HepG2 (cell line): ENCODE data around the gene AP4M1. TPM values are rescaled to one million over a fixed set of nuclear protein-coding genes. Genes with fewer than 3 reads are reported as not detected.

Experiments used
- ATAC-seq: fragments of 200-7000 bp; cut with Tn5 transposase; 3 replicates; pipeline ENCODE4 v1.9.1; 2020; ENCODE audit warnings: mild to moderate bottlenecking, moderate library complexity
- Bru-seq: library from RNA; stranded (reverse); fragments of 400-500 nt; gene quantifications from one replicate; lab custom pipeline; 2021; lab: Mats Ljungman, UMichigan
- BruChase-seq, 2 experiments: library from RNA; stranded (reverse); fragments of 400-500 nt; gene quantifications; one replicate each; lab custom pipeline; 2021; lab: Mats Ljungman, UMichigan
- BruUV-seq: library from RNA; stranded (reverse); fragments of 400-500 nt; replicated peaks from 2 replicates; lab custom pipeline; 2021; lab: Mats Ljungman, UMichigan
- CTCF ChIA-PET: fragments of 300-600 bp; formaldehyde crosslinking; extraction: SDS; loops from one replicate; lab custom pipeline; 2021; ENCODE audit warnings: low total read pairs, inconsistent platforms, low intra/inter-chr PET ratio; lab: Yijun Ruan, JAX
- POLR2A ChIA-PET: fragments of 350-600 bp; sonication (Branson Sonifier 250); formaldehyde crosslinking; loops from one replicate; lab custom pipeline; 2020; ENCODE audit warnings: antibody characterized with exemption, inconsistent platforms; lab: Yijun Ruan, JAX
- DNase-seq: peaks from one replicate; pipeline ENCODE4 v3.0.0-alpha.2; 2015; ENCODE audit warnings: low spot score
- FAIRE-seq: peaks from 3 replicates; lab custom pipeline; 2011; peaks lifted over from hg19 to GRCh38; lab: Jason Lieb, UNC
- H2AFZ ChIP-seq: one replicate; pipeline ENCODE4 v1.6.1; 2011; ENCODE audit warnings: low read length, inconsistent platforms
- H3K27ac ChIP-seq: fragments of 300-600 bp; 3 replicates; pipeline ENCODE4 v1.8.0; 2011; ENCODE audit warnings: mixed run types, mild to moderate bottlenecking, mixed read lengths, low read length, inconsistent platforms; ENCODE audit not compliant: insufficient read depth; ENCODE audit errors: extremely low read length
- H3K27me3 ChIP-seq, 2 experiments: fragments of 200-600 bp in 1 of 2; 2 replicates in 1 of 2; 3 replicates in 1 of 2; pipeline versions ENCODE4 v1.6.0 to v1.8.0; 2011; ENCODE audit warnings: low read length in 2 of 2, mild to moderate bottlenecking in 2 of 2, moderate library complexity in 2 of 2, inconsistent platforms in 1 of 2; ENCODE audit not compliant: insufficient read depth in 2 of 2, control insufficient read depth in 1 of 2
- H3K36me3 ChIP-seq, 2 experiments: fragments of 200-600 bp in 1 of 2; replicated peaks in 1 of 2; 2 replicates in 1 of 2; 3 replicates in 1 of 2; pipeline versions ENCODE4 v1.5.1 to v1.8.0; 2011; ENCODE audit warnings: low read length in 2 of 2, inconsistent platforms in 1 of 2; ENCODE audit not compliant: insufficient read depth in 2 of 2, control insufficient read depth in 1 of 2
- H3K4me1 ChIP-seq: 2 replicates; pipeline ENCODE4 v1.5.1; 2012; ENCODE audit warnings: low read length, inconsistent platforms; ENCODE audit not compliant: insufficient read depth
- H3K4me2 ChIP-seq: 2 replicates; pipeline ENCODE4 v1.6.0; 2011; ENCODE audit warnings: low read depth, low read length, inconsistent platforms
- H3K4me3 ChIP-seq, 3 experiments: fragments of 200-600 bp in 1 of 3; sonication (generic), shearing (Covaris generic) in 1 of 3; replicated peaks in 1 of 3; 2 replicates each; pipeline ENCODE4 v1.5.1; 2011 to 2016; ENCODE audit warnings: low read length in 3 of 3, inconsistent platforms in 2 of 3, low read depth in 2 of 3, mild to moderate bottlenecking in 2 of 3, control low read depth in 1 of 3, mixed read lengths in 1 of 3; ENCODE audit not compliant: insufficient read depth in 1 of 3
- H3K79me2 ChIP-seq: one replicate; pipeline ENCODE4 v1.6.1; 2011; ENCODE audit warnings: low read length, inconsistent platforms; ENCODE audit not compliant: insufficient read depth
- H3K9ac ChIP-seq: 2 replicates; pipeline ENCODE4 v1.6.0; 2011; ENCODE audit warnings: mild to moderate bottlenecking, low read depth, low read length, inconsistent platforms; ENCODE audit not compliant: insufficient read depth
- H3K9me3 ChIP-seq: 2 replicates; pipeline ENCODE4 v1.5.1; 2012; ENCODE audit warnings: mild to moderate bottlenecking, low read length
- H4K20me1 ChIP-seq: 2 replicates; pipeline ENCODE4 v1.6.0; 2011; ENCODE audit warnings: inconsistent platforms, mild to moderate bottlenecking, low read length, moderate library complexity; ENCODE audit not compliant: insufficient read depth
- AHR ChIP-seq: IDR thresholded peaks from 2 replicates; pipeline ENCODE4 v1.6.1; 2018; ENCODE audit warnings: missing genetic modification reagents, missing compliant biosample characterization
- ATF7-NPFF ChIP-seq: sonication (generic); formaldehyde crosslinking; IDR thresholded peaks from 2 replicates; pipeline ENCODE4 v1.8.1; 2023; ENCODE audit warnings: mild to moderate bottlenecking, low read depth, missing genetic modification reagents, moderate library complexity
- CEBPB ChIP-seq: IDR thresholded peaks from 2 replicates; pipeline ENCODE4 v1.6.1; 2011; ENCODE audit warnings: low read depth, low read length, improper control_type of control experiment, borderline replicate concordance
- CENPBD1 ChIP-seq: sonication (generic); formaldehyde crosslinking; IDR thresholded peaks from 2 replicates; pipeline ENCODE4 v1.8.0; 2022; ENCODE audit warnings: missing genetic modification reagents, low read depth, mild to moderate bottlenecking, borderline replicate concordance
- FOSL2 ChIP-seq: sonication (generic); formaldehyde crosslinking; IDR thresholded peaks from 2 replicates; pipeline ENCODE4 v1.4.0; 2020; ENCODE audit warnings: missing genetic modification reagents
- HNRNPH1 ChIP-seq: fragments of 200-400 bp; formaldehyde crosslinking; optimal IDR thresholded peaks from 2 replicates; pipeline ENCODE3; 2017; ENCODE audit warnings: mild to moderate bottlenecking, low read depth, low read length
- MYPOP ChIP-seq: sonication (generic); formaldehyde crosslinking; IDR thresholded peaks from 2 replicates; pipeline ENCODE4 v1.8.1; 2023; ENCODE audit warnings: mild to moderate bottlenecking, moderate library complexity, missing genetic modification reagents
- PBX2 ChIP-seq: IDR thresholded peaks from 2 replicates; pipeline ENCODE4 v1.6.1; 2016; ENCODE audit warnings: control low read depth
- SATB2 ChIP-seq: sonication (generic); formaldehyde crosslinking; IDR thresholded peaks from 2 replicates; pipeline ENCODE4 v1.5.0; 2020; ENCODE audit warnings: missing genetic modification reagents
- ZNF33A ChIP-seq: sonication (generic); formaldehyde crosslinking; IDR thresholded peaks from 2 replicates; pipeline ENCODE4 v1.5.1; 2020; ENCODE audit warnings: missing genetic modification reagents, mild to moderate bottlenecking, moderate library complexity, borderline replicate concordance
- ZNF614 ChIP-seq: IDR thresholded peaks from 2 replicates; pipeline ENCODE4 v1.6.1; 2018; ENCODE audit warnings: missing biosample characterization, missing genetic modification reagents, inconsistent platforms, borderline replicate concordance
- ZNF615 ChIP-seq: sonication (generic); formaldehyde crosslinking; IDR thresholded peaks from 2 replicates; pipeline ENCODE4 v1.5.0; 2020; ENCODE audit warnings: mild to moderate bottlenecking, missing genetic modification reagents, borderline replicate concordance
- ZNF790 ChIP-seq: sonication (generic); formaldehyde crosslinking; IDR thresholded peaks from 2 replicates; pipeline ENCODE4 v1.8.0; 2022; ENCODE audit warnings: missing genetic modification reagents, mild to moderate bottlenecking, borderline replicate concordance
- ZNF841 ChIP-seq: sonication (generic); formaldehyde crosslinking; IDR thresholded peaks from 2 replicates; pipeline ENCODE4 v1.8.1; 2023; ENCODE audit warnings: missing genetic modification reagents, borderline replicate concordance
- WGBS: methylation state at CpG from one replicate; pipeline ENCODE4 v1.1.6; 2017; ENCODE audit warnings: low lambda C conversion rate; 5-methylcytosine and 5-hydroxymethylcytosine counted together
- in situ Hi-C: cut with HindIII; loops from 2 replicates; pipeline ENCODE4 v1.10.0; 2017; ENCODE audit warnings: low pct_unique_long_range_greater_than_20kb; ENCODE audit not compliant: extremely low pct_ligation_motif_present
- intact Hi-C: fragments of 100-400 bp; cut with micrococcal nuclease; formaldehyde crosslinking; loops from one replicate; pipeline ENCODE4 v1.10.0; 2022; ENCODE audit not compliant: unreplicated experiment
- long read RNA-seq, 2 experiments: library from RNA in 1 of 2; library from polyadenylated mRNA in 1 of 2; stranded (forward) in 1 of 2; unstranded in 1 of 2; transcript quantifications; one replicate each; pipeline ENCODE4 v2.0.0, GENCODE V29; 2019 to 2022
- polyA minus RNA-seq, 3 experiments: library from RNA; depleted of rRNA, polyadenylated mRNA; stranded (reverse); fragments of >200 nt; gene quantifications; 2 replicates each; pipeline ENCODE4 v1.2.3, GENCODE V29; 2011; ENCODE audit warnings: low replicate concordance in 1 of 3
- polyA plus RNA-seq, 8 experiments: library from polyadenylated mRNA; depleted of rRNA in 3 of 8; stranded (reverse) in 7 of 8; unstranded in 1 of 8; fragments of >200 nt; fragmentation: Illumina TruSeq in 4 of 8; extraction: Trizol in 4 of 8; gene quantifications; 2 replicates each; pipeline versions ENCODE4 v1.2.1 to v1.2.3, GENCODE V29; 2011 to 2016; ENCODE audit warnings: low read depth in 4 of 8, missing spikeins in 1 of 8, mixed read lengths in 1 of 8; ENCODE audit not compliant: insufficient read depth in 1 of 8
- total RNA-seq, 5 experiments: library from RNA; depleted of rRNA; stranded (reverse); fragments of >200 nt; fragmentation: Illumina TruSeq; extraction: Trizol; gene quantifications; 2 replicates each; pipeline ENCODE4 v1.2.3, GENCODE V29; 2016; ENCODE audit warnings: low read depth in 1 of 5

The AP4M1 gene
- total RNA-seq (2016; rRNA removed; fragmentation: Illumina TruSeq; extraction: Trizol) (8.2 and 9.7 TPM in 2 replicates), polyA plus RNA-seq (2011; rRNA removed) (6.0 and 6.3 TPM in 2 replicates), polyA minus RNA-seq (2011; rRNA and poly(A)+ RNA removed; ENCODE audit: low replicate concordance) (10.8 and 17.7 TPM in 2 replicates), Bru-seq, nascent RNA (percentile 43 among the genes with signal in this experiment), BruChase-seq, experiment 1, labeled RNA remaining after a 6-hour chase (percentile 44 among the genes with signal in this experiment), BruChase-seq, experiment 2, labeled RNA remaining after a 2-hour chase (percentile 46 among the genes with signal in this experiment)
- total RNA-seq (2016; cell fraction: cytosol; rRNA removed; fragmentation: Illumina TruSeq; extraction: Trizol; ENCODE audit: low read depth): 4.1 and 5.3 TPM in 2 replicates
- 7.7 and 10.0 TPM in 2 replicates for total RNA-seq (2016; cell fraction: insoluble cytoplasmic fraction; rRNA removed; fragmentation: Illumina TruSeq; extraction: Trizol)
- total RNA-seq (2016; cell fraction: membrane; rRNA removed; fragmentation: Illumina TruSeq; extraction: Trizol): 5.6 and 6.2 TPM in 2 replicates
- total RNA-seq (2016; cell fraction: nucleus; rRNA removed; fragmentation: Illumina TruSeq; extraction: Trizol): 5.9 and 11.5 TPM in 2 replicates
- 3.9 and 4.9 TPM in 2 replicates for polyA plus RNA-seq (2011; cell fraction: cytosol; rRNA removed)
- polyA plus RNA-seq (2011; cell fraction: nucleus; rRNA removed): 11.1 and 15.0 TPM in 2 replicates
- 4.9 and 5.0 TPM in 2 replicates for polyA plus RNA-seq (2012)
- polyA plus RNA-seq (2016; cell fraction: cytosol; fragmentation: Illumina TruSeq; extraction: Trizol; ENCODE audit: low read depth): 2.8 and 2.9 TPM in 2 replicates
- polyA plus RNA-seq (2016; cell fraction: insoluble cytoplasmic fraction; fragmentation: Illumina TruSeq; extraction: Trizol; ENCODE audit: low read depth): 5.9 and 7.7 TPM in 2 replicates
- 3.9 and 4.1 TPM in 2 replicates for polyA plus RNA-seq (2016; cell fraction: membrane; fragmentation: Illumina TruSeq; extraction: Trizol; ENCODE audit: low read depth)
- polyA plus RNA-seq (2016; cell fraction: nucleus; fragmentation: Illumina TruSeq; extraction: Trizol; ENCODE audit: insufficient read depth, low read depth): 13.0 and 18.6 TPM in 2 replicates
- polyA minus RNA-seq (2011; cell fraction: cytosol; rRNA and poly(A)+ RNA removed): 3.0 and 5.2 TPM in 2 replicates
- polyA minus RNA-seq (2011; cell fraction: nucleus; rRNA and poly(A)+ RNA removed): 6.7 and 7.2 TPM in 2 replicates
- long read RNA-seq, experiment 1, transcript AP4M1-201 (15 exons, 1,817 nt): major isoform, 6 of 8 reads
- long read RNA-seq, experiment 1, partial matches to known transcripts: 1 of 8 reads
- long read RNA-seq, experiment 1, other reads (novel, unspliced or antisense): 1 of 8 reads
- long read RNA-seq, experiment 2, transcript AP4M1-201 (15 exons, 1,817 nt): major isoform, 5 of 15 reads
- long read RNA-seq, experiment 2, partial matches to known transcripts: 1 of 15 reads
- long read RNA-seq, experiment 2, other reads (novel, unspliced or antisense): 8 of 15 reads

GRCh38 chr7:100101016-100101862 lies at the start of gene AP4M1, which contains the start of gene MCM7:
AP4M1 (plus strand) TSS chr7:100101643; CDS start chr7:100101715, 72 bp downstream.
MCM7 (minus strand) TSS chr7:100101397; CDS start chr7:100101294, 103 bp downstream.
- peak within 1 kb of the TSS; percentile 95 for H3K27ac ChIP-seq
- peak; percentile 9; the same call in 1 of the 2 replicates for TF ChIP-seq MYPOP
- TF ChIP-seq ZNF615 (CRISPR knock-in tag): no peak; the same call in 1 of the 2 replicates
- no peak; the same call in 1 of the 2 replicates for TF ChIP-seq FOSL2 (CRISPR knock-in tag)
- no peak for TF ChIP-seq AHR
- no peak for TF ChIP-seq CENPBD1 (CRISPR knock-in tag)
- no peak for TF ChIP-seq SATB2 (CRISPR knock-in tag)
- 0 out of 2 replicates have a peak, but pooled peaks have one; percentile 45 for TF ChIP-seq ZNF841 (CRISPR knock-in tag)
- TF ChIP-seq ZNF33A (CRISPR knock-in tag): no peak
- TF ChIP-seq PBX2 (CRISPR knock-in tag): peak; percentile 96
- peak; percentile 4; the same call in 1 of the 2 replicates for TF ChIP-seq CEBPB
- peak; percentile 18; the same call in 1 of the 2 replicates for TF ChIP-seq ZNF614 (CRISPR knock-in tag)
- no peak for TF ChIP-seq ZNF790 (CRISPR knock-in tag)
- TF ChIP-seq ATF7-NPFF: peak; percentile 54; the same call in 1 of the 2 replicates
- TF ChIP-seq HNRNPH1: no peak

More at GRCh38 chr7:100101016-100101862, at the start of gene AP4M1, which contains the start of gene MCM7:
- ChIA-PET CTCF (no interaction called here), POLR2A (interaction anchor here (0.8 to 3.5 kb wide), 20 partner anchors 10 to 343 kb away, joined by 3 to 48 read pairs (median 9); partner anchors contain the start of genes AZGP1, CNPY4, COPS6 and LAMTOR4)
- H3K4me1 ChIP-seq: peaks cover 22% of the 10 kb centered on the region
- H3K27me3 ChIP-seq: no peaks in the 10 kb centered on the region
- WGBS: under 1% methylated on average over 38 of the region's 80 CpGs
- intact Hi-C loops: loop anchor here (2.0 kb wide), 1 partner anchor 18 kb away; the partner anchor contains the start of genes CNPY4 and TAF6
- peaks cover 23% of the 10 kb centered on the region for H3K79me2 ChIP-seq
- FAIRE-seq (peak; percentile 67), DNase-seq (peak; percentile 97), ATAC-seq (peak; percentile 90)
- H3K4me2 ChIP-seq: peak within 1 kb of the TSS; percentile 85
- H2AFZ ChIP-seq: no peak within 1 kb of the TSS
- H3K9ac ChIP-seq: peak within 1 kb of the TSS; percentile 92
- TSS peak; percentile 63 for BruUV-seq
- H3K9me3 ChIP-seq: no peaks in the 10 kb centered on the region
- in situ Hi-C loops: no loop called here
- H3K4me3 ChIP-seq: peak within 1 kb of the TSS; percentile 85 to 99 (median 86)
- H3K36me3 ChIP-seq: peaks cover 22 to 33% of the 10 kb centered on the region in 2 experiments
- no peaks in the 10 kb centered on the region; the same call in 1 of the 2 replicates for H4K20me1 ChIP-seq
